ENCODE measurements around the gene ATXN1. TPM values are rescaled to one million over a fixed set of nuclear protein-coding genes. Genes with fewer than 3 reads are reported as not detected.

ATXN1 gene
- polyA plus RNA-seq, 2 of the 4 experiments (the other 2 are of a cell fraction), result 2.9 to 8.3 TPM

DNA sequence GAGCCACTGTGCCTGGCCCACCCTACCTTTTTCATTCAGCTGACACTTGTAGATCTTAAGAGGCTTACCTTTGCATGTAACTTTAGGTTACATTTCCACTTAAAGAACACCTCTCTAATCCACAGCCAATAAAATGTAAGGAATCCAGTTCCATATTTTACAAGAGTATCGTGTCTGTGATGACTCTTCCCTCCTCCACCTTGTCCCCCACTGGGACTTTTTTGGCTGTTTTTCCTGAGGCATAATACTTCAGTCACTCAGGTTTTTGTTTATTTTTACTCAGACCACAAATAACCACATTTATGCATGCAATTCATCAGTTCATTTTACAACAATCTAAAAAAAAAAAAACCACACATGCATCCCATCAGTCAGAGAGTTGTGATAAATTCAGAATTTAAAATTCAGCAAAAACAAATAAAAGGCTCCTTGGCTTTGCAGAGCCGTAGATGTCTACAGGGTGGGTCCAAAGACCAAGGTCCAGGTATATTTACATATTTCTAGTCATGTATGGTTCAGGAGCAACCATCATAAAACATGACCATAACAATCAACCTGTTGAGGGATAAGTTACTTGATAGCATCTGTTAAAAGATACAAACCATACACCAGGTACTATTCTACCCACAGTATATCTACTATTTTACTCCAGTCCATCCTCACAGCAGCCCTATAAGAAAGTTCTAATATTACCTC is 9.9 kb downstream of the ATXN1 start:
- peak overlapping the region; percentile 76 to 89 for H3K27ac ChIP-seq
- DNase-seq (ENCODE audit: low read depth in 1 of 2, low spot score in 1 of 2) (no peak), ATAC-seq (no peak), FAIRE-seq (no peak)
- POLR2A ChIA-PET, result interaction anchor here (0.5 kb wide), 1 partner anchor 20 kb away, joined by 3 read pairs; no protein-coding TSS in a partner anchor
- CTCF ChIA-PET, result interaction anchor here (0.8 to 1.3 kb wide), 2 partner anchors 12 to 36 kb away, joined by 3 to 5 read pairs; no protein-coding TSS in a partner anchor
- TF ChIP-seq FOSB (CRISPR knock-in tag; IDR thresholded peaks at IDR 0.05), result no peak
- 0 out of 2 replicates have a peak, but pooled peaks have one; percentile 13 for TF ChIP-seq FOSL2 (IDR thresholded peaks at IDR 0.05)
- no peak for TF ChIP-seq FOSL2 (CRISPR knock-in tag; IDR thresholded peaks at IDR 0.05)
- H3K4me2 ChIP-seq, result peak overlapping the region; percentile 61
- H3K4me3 ChIP-seq, result peak overlapping the region; percentile 17; the same call in 1 of the 3 replicates
- 3% methylated on average over 2 of the region's 2 CpGs for WGBS (ENCODE audit: missing lambda C conversion rate)
- no peaks in the 10 kb centered on the region for H3K9me3 ChIP-seq
- peaks cover 83% of the 10 kb centered on the region for H3K4me1 ChIP-seq

DNA sequence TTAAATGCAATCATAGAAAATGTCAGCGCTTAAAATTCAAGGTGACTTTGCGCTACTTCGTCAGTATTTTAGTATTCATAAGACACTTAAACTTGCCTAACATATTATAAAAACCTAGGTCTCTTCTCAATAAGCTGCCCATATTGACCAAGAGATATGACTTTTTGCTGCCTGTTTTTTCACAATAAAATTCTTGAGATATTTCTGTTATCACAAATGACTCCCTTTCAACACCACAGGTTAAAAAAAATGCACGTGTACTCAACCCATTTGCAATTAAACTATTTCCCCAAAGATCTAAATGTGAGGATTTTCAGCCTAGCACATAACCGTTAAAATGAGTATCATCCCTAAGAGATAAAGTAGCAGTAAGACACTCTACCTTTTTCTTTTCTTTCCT is 10.7 kb downstream of the ATXN1 start:
- TF ChIP-seq KDM5A (IDR thresholded peaks at IDR 0.05) (no peak), POLR2A (IDR thresholded peaks at IDR 0.05; ENCODE audit: low read length) (no peak), MAFK (IDR thresholded peaks at IDR 0.05; ENCODE audit: partially characterized antibody) (no peak), CBX2 (IDR thresholded peaks at IDR 0.05; ENCODE audit: borderline replicate concordance, low read depth) (no peak), BHLHE40 (IDR thresholded peaks at IDR 0.05; ENCODE audit: low read depth, low read length) (no peak), ZSCAN20 (CRISPR knock-in tag; IDR thresholded peaks at IDR 0.05) (no peak), HOXA7 (CRISPR knock-in tag; IDR thresholded peaks at IDR 0.05) (no peak), NPAS2 (CRISPR knock-in tag; IDR thresholded peaks at IDR 0.05; ENCODE audit: borderline replicate concordance) (no peak), RFX5 (IDR thresholded peaks at IDR 0.05) (no peak), KDM1A (IDR thresholded peaks at IDR 0.05; ENCODE audit: low read depth) (no peak), MYC (IDR thresholded peaks at IDR 0.05; ENCODE audit: borderline replicate concordance, low read length) (no peak), HEYL (CRISPR knock-in tag; IDR thresholded peaks at IDR 0.05) (no peak), JUN (IDR thresholded peaks at IDR 0.05) (no peak), CHD4 (IDR thresholded peaks at IDR 0.05; ENCODE audit: borderline replicate concordance) (no peak), TFCP2L1 (CRISPR knock-in tag; IDR thresholded peaks at IDR 0.05) (no peak)
- TF ChIP-seq, protein P1, sequence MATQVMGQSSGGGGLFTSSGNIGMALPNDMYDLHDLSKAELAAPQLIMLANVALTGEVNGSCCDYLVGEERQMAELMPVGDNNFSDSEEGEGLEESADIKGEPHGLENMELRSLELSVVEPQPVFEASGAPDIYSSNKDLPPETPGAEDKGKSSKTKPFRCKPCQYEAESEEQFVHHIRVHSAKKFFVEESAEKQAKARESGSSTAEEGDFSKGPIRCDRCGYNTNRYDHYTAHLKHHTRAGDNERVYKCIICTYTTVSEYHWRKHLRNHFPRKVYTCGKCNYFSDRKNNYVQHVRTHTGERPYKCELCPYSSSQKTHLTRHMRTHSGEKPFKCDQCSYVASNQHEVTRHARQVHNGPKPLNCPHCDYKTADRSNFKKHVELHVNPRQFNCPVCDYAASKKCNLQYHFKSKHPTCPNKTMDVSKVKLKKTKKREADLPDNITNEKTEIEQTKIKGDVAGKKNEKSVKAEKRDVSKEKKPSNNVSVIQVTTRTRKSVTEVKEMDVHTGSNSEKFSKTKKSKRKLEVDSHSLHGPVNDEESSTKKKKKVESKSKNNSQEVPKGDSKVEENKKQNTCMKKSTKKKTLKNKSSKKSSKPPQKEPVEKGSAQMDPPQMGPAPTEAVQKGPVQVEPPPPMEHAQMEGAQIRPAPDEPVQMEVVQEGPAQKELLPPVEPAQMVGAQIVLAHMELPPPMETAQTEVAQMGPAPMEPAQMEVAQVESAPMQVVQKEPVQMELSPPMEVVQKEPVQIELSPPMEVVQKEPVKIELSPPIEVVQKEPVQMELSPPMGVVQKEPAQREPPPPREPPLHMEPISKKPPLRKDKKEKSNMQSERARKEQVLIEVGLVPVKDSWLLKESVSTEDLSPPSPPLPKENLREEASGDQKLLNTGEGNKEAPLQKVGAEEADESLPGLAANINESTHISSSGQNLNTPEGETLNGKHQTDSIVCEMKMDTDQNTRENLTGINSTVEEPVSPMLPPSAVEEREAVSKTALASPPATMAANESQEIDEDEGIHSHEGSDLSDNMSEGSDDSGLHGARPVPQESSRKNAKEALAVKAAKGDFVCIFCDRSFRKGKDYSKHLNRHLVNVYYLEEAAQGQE (IDR thresholded peaks at IDR 0.05), result no peak
- Histone ChIP-seq H3K4me3 (no peak overlapping the region), H3K4me2 (peak overlapping the region; percentile 61; the same call in 2 of the 3 replicates), H3K4me1 (peaks cover 74% of the 10 kb centered on the region), H3K27ac (peak overlapping the region in 1 of 2 experiments; percentile 89; a peak in 3 of 6 replicates), H3K9me3 (no peaks in the 10 kb centered on the region)
- POLR2A ChIA-PET, result no interaction called here
- ATAC-seq, result no peak
- DNase-seq (ENCODE audit: low read depth in 1 of 2, low spot score in 1 of 2), result no peak
- FAIRE-seq, result no peak
- CTCF ChIA-PET, result interaction anchor here (1.1 to 1.4 kb wide), 3 partner anchors 10 to 341 kb away, joined by 3 to 9 read pairs (median 3); no protein-coding TSS in a partner anchor
- WGBS (ENCODE audit: missing lambda C conversion rate), result 93% methylated on average over 5 of the region's 5 CpGs
